Measurements from ENCODE around the gene CAVIN2. TPM values are rescaled to one million over a fixed set of nuclear protein-coding genes. Genes with fewer than 3 reads are reported as not detected.

Gene CAVIN2
- not detected for total RNA-seq

- no peak for DNase-seq (ENCODE audit: low spot score)
- Mint-ChIP-seq H3K9me3 (no peaks in the 10 kb centered on the region), H3K27ac (no peak within 1 kb of the TSS), H3K4me3 (no peak within 1 kb of the TSS), H3K36me3 (no peaks in the 10 kb centered on the region), H3K27me3 (peaks cover 10 to 37% of the 10 kb centered on the region in 2 donors), H3K4me1 (ENCODE audit: low read depth in 2 of 2) (peaks cover 0 to 3% of the 10 kb centered on the region in 2 donors)
- ATAC-seq, result peak; percentile 48 to 50
Observed at GRCh38 chr2:191846515-191847476, at the start of gene CAVIN2. Gene CAVIN2, minus strand, starts transcription at chr2:191847088. Its CDS starts 163 bp downstream, at chr2:191846925.

GRCh38 chr2:191895743-191896142 is 48.9 kb upstream of the CAVIN2 start:
- H3K36me3 Mint-ChIP-seq, result no peaks in the 10 kb centered on the region
- ATAC-seq, result no peak
- H3K4me1 Mint-ChIP-seq (ENCODE audit: low read depth in 2 of 2), result peaks cover 0 to 3% of the 10 kb centered on the region in 2 donors
- no peaks in the 10 kb centered on the region for H3K9me3 Mint-ChIP-seq
- H3K4me3 Mint-ChIP-seq, result no peak overlapping the region
- H3K27ac Mint-ChIP-seq, result no peak overlapping the region
- H3K27me3 Mint-ChIP-seq, result peaks cover 0 to 16% of the 10 kb centered on the region in 2 donors
- no peak for DNase-seq (ENCODE audit: low spot score)

- Mint-ChIP-seq H3K9me3 (no peaks in the 10 kb centered on the region), H3K36me3 (no peaks in the 10 kb centered on the region), H3K27ac (no peak overlapping the region), H3K4me1 (ENCODE audit: low read depth in 2 of 2) (peaks cover 0 to 3% of the 10 kb centered on the region in 2 donors), H3K4me3 (no peak overlapping the region), H3K27me3 (peaks cover 0 to 16% of the 10 kb centered on the region in 2 donors)
- DNase-seq (ENCODE audit: low spot score) (no peak), ATAC-seq (peak in 1 of 2 donors; percentile 15)
Observed at GRCh38 chr2:191895195-191895594, 48.3 kb upstream of the CAVIN2 start.

- peaks cover 0 to 16% of the 10 kb centered on the region in 2 donors for H3K27me3 Mint-ChIP-seq
- peaks cover 0 to 3% of the 10 kb centered on the region in 2 donors for H3K4me1 Mint-ChIP-seq (ENCODE audit: low read depth in 2 of 2)
- no peaks in the 10 kb centered on the region for H3K9me3 Mint-ChIP-seq
- no peak overlapping the region for H3K4me3 Mint-ChIP-seq
- H3K27ac Mint-ChIP-seq, result no peak overlapping the region
- DNase-seq (ENCODE audit: low spot score) (no peak), ATAC-seq (no peak)
- H3K36me3 Mint-ChIP-seq, result no peaks in the 10 kb centered on the region
Observed at GRCh38 chr2:191894681-191895147, 47.8 kb upstream of the CAVIN2 start.

GRCh38 chr2:191892391-191892790 is 45.5 kb upstream of the CAVIN2 start:
- H3K9me3 Mint-ChIP-seq, result no peaks in the 10 kb centered on the region

GRCh38 chr2:191891656-191892055 is 44.8 kb upstream of the CAVIN2 start:
- peaks cover 0 to 11% of the 10 kb centered on the region in 2 donors for H3K27me3 Mint-ChIP-seq
- DNase-seq (ENCODE audit: low spot score), result no peak
- H3K4me3 Mint-ChIP-seq, result no peak overlapping the region
- ATAC-seq, result no peak
- H3K9me3 Mint-ChIP-seq, result no peaks in the 10 kb centered on the region
- H3K27ac Mint-ChIP-seq, result no peak overlapping the region
- H3K4me1 Mint-ChIP-seq (ENCODE audit: low read depth in 2 of 2), result peaks cover 0 to 3% of the 10 kb centered on the region in 2 donors
- no peaks in the 10 kb centered on the region for H3K36me3 Mint-ChIP-seq

More at GRCh38 chr2:191892391-191892790, 45.5 kb upstream of the CAVIN2 start:
- Mint-ChIP-seq H3K27me3 (peaks cover 0 to 11% of the 10 kb centered on the region in 2 donors), H3K36me3 (no peaks in the 10 kb centered on the region), H3K27ac (no peak overlapping the region), H3K4me1 (ENCODE audit: low read depth in 2 of 2) (peaks cover 0 to 3% of the 10 kb centered on the region in 2 donors), H3K4me3 (no peak overlapping the region)
- ATAC-seq, result no peak
- DNase-seq (ENCODE audit: low spot score), result no peak

- peaks cover 0 to 3% of the 10 kb centered on the region in 2 donors for H3K4me1 Mint-ChIP-seq (ENCODE audit: low read depth in 2 of 2)
- DNase-seq (ENCODE audit: low spot score) (no peak), ATAC-seq (no peak)
- H3K9me3 Mint-ChIP-seq, result no peaks in the 10 kb centered on the region
- no peaks in the 10 kb centered on the region for H3K36me3 Mint-ChIP-seq
- no peak overlapping the region for H3K27ac Mint-ChIP-seq
- no peak overlapping the region for H3K4me3 Mint-ChIP-seq
- peaks cover 0 to 11% of the 10 kb centered on the region in 2 donors for H3K27me3 Mint-ChIP-seq
Observed at GRCh38 chr2:191889931-191890330, 43.0 kb upstream of the CAVIN2 start.

- ATAC-seq, result no peak
- Mint-ChIP-seq H3K36me3 (no peaks in the 10 kb centered on the region), H3K27me3 (peaks cover 0 to 15% of the 10 kb centered on the region in 2 donors), H3K4me3 (no peak overlapping the region), H3K27ac (no peak overlapping the region), H3K4me1 (ENCODE audit: low read depth in 2 of 2) (peaks cover 0 to 3% of the 10 kb centered on the region in 2 donors), H3K9me3 (no peaks in the 10 kb centered on the region)
- DNase-seq (ENCODE audit: low spot score), result no peak
Observed at GRCh38 chr2:191888400-191889166, 41.7 kb upstream of the CAVIN2 start.

GRCh38 chr2:191885650-191886049 is 38.8 kb upstream of the CAVIN2 start:
- DNase-seq (ENCODE audit: low spot score) (no peak), ATAC-seq (no peak)
- Mint-ChIP-seq H3K36me3 (no peaks in the 10 kb centered on the region), H3K4me1 (ENCODE audit: low read depth in 2 of 2) (no peaks in the 10 kb centered on the region), H3K4me3 (no peak overlapping the region), H3K27ac (no peak overlapping the region), H3K27me3 (peaks cover 0 to 6% of the 10 kb centered on the region in 2 donors), H3K9me3 (no peaks in the 10 kb centered on the region)

- no peaks in the 10 kb centered on the region for H3K4me1 Mint-ChIP-seq (ENCODE audit: low read depth in 2 of 2)
- DNase-seq (ENCODE audit: low spot score) (no peak), ATAC-seq (no peak)
- no peaks in the 10 kb centered on the region for H3K36me3 Mint-ChIP-seq
- no peaks in the 10 kb centered on the region for H3K9me3 Mint-ChIP-seq
- H3K4me3 Mint-ChIP-seq, result no peak overlapping the region
- no peak overlapping the region for H3K27ac Mint-ChIP-seq
- H3K27me3 Mint-ChIP-seq, result peaks cover 2 to 6% of the 10 kb centered on the region in 2 donors
Observed at GRCh38 chr2:191885098-191885497, 38.2 kb upstream of the CAVIN2 start.

- no peaks in the 10 kb centered on the region for H3K4me1 Mint-ChIP-seq (ENCODE audit: low read depth in 2 of 2)
- no peak overlapping the region for H3K4me3 Mint-ChIP-seq
- no peaks in the 10 kb centered on the region for H3K9me3 Mint-ChIP-seq
- peak in 1 of 2 donors; percentile 38 for ATAC-seq
- no peak overlapping the region for H3K27ac Mint-ChIP-seq
- H3K36me3 Mint-ChIP-seq, result no peaks in the 10 kb centered on the region
- no peak for DNase-seq (ENCODE audit: low spot score)
- peaks cover 2 to 12% of the 10 kb centered on the region in 2 donors for H3K27me3 Mint-ChIP-seq
Observed at GRCh38 chr2:191881982-191882816, 35.3 kb upstream of the CAVIN2 start.

GRCh38 chr2:191878548-191879279 is 31.8 kb upstream of the CAVIN2 start:
- Mint-ChIP-seq H3K9me3 (no peaks in the 10 kb centered on the region), H3K36me3 (no peaks in the 10 kb centered on the region), H3K27ac (no peak overlapping the region), H3K4me3 (no peak overlapping the region), H3K4me1 (ENCODE audit: low read depth in 2 of 2) (no peaks in the 10 kb centered on the region), H3K27me3 (peaks cover 4 to 22% of the 10 kb centered on the region in 2 donors)
- ATAC-seq, result no peak
- no peak for DNase-seq (ENCODE audit: low spot score)
